Osteocyte (in vitro differentiated cells): Measurements from ENCODE around the gene LSM12. TPM values are rescaled to one million over a fixed set of nuclear protein-coding genes. Genes with fewer than 3 reads are reported as not detected.

Experiments used
- DNase-seq: peaks from one replicate; pipeline ENCODE4 v3.0.0; 2021; ENCODE audit warnings: mixed read lengths; ENCODE audit not compliant: unreplicated experiment; ENCODE audit errors: extremely low spot score
- H3K27ac Mint-ChIP-seq: one replicate; pipeline ENCODE4 v1.8.0; 2021; ENCODE audit warnings: mild to moderate bottlenecking, mixed read lengths; ENCODE audit not compliant: unreplicated experiment
- H3K27me3 Mint-ChIP-seq: one replicate; pipeline ENCODE4 v1.8.0; 2021; ENCODE audit warnings: mixed read lengths; ENCODE audit not compliant: unreplicated experiment
- H3K36me3 Mint-ChIP-seq: one replicate; pipeline ENCODE4 v1.8.0; 2021; ENCODE audit warnings: mixed read lengths; ENCODE audit not compliant: unreplicated experiment
- H3K4me1 Mint-ChIP-seq: one replicate; pipeline ENCODE4 v1.8.0; 2021; ENCODE audit warnings: mixed read lengths; ENCODE audit not compliant: unreplicated experiment
- H3K4me3 Mint-ChIP-seq: one replicate; pipeline ENCODE4 v1.8.0; 2021; ENCODE audit warnings: mild to moderate bottlenecking, moderate library complexity, mixed read lengths; ENCODE audit not compliant: unreplicated experiment
- H3K9me3 Mint-ChIP-seq: one replicate; pipeline ENCODE4 v1.8.0; 2021; ENCODE audit warnings: mixed read lengths; ENCODE audit not compliant: unreplicated experiment
- CTCF ChIP-seq: fragments of 200-600 bp; sonication (generic); IDR thresholded peaks from 2 replicates; pipeline ENCODE4 v1.5.0; 2021; ENCODE audit warnings: antibody characterized with exemption, mild to moderate bottlenecking, moderate library complexity
- total RNA-seq: library from RNA; stranded (reverse); gene quantifications from 2 replicates; pipeline ENCODE4 v1.2.1, GENCODE V29; 2021

LSM12 gene
- total RNA-seq, 1 donor from 2014 or later: 49.5 TPM

DNA sequence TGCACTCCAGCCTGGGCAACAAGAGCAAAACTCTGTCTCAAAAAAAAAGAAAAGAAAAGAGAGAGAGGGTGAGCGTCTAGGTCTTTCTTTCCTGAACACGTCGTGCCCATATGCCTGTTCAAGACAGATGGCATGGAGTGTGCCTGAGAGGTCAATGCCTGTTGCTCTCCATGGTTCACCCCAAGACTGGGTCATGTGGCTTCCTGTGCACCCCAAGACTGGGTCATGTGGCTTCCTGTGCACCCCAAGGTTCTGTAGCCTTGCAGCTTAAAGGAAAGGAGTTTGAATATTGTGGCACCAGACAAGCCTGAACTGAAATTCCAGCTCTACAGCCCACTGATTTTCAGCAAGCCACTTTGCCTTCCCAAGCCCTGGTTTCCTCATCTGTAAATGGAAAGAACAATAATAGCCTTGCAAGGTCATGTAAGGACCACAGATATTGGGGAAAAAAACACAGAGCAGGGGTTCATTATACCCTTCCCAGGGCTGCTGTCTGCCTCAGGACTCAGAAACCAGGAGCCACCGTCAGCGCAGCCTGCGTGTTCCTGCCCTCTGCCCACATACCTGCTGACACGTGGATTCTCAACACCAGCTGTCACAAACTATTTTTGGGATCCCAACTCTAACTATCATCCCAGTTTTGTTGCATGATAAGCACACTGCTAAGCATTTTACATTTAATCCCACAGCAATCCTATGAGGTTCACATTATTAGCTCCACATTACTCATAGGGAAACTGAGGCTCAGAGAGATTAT lies 80.1 kb downstream of the LSM12 start:
- peaks cover 4% of the 10 kb centered on the region for H3K4me1 Mint-ChIP-seq
- H3K9me3 Mint-ChIP-seq: no peaks in the 10 kb centered on the region
- no peak for DNase-seq
- TF ChIP-seq CTCF: no peak
- no peak overlapping the region for H3K4me3 Mint-ChIP-seq
- no peak overlapping the region for H3K27ac Mint-ChIP-seq
- no peaks in the 10 kb centered on the region for H3K36me3 Mint-ChIP-seq
- H3K27me3 Mint-ChIP-seq: peaks cover 47% of the 10 kb centered on the region

DNA sequence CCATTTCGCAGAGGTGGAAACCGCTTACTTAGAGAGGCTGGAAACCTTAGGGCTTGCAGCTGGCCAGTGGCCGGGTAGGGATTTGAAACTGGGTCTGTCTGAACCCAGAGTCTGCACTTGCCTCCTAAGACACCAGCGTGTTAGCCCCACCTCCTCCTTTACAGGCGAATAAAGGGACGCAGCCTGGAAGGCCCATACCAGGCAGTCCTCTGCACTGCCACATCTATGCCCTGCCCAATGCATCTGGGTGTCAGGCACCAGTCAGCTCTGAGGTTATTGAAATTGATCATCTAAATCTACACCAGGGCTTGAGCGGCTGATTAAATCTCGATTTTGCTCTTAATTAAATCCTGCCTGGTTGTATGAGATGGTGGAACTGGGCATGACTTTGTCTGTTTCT lies 82.0 kb downstream of the LSM12 start:
- H3K27me3 Mint-ChIP-seq: peaks cover 63% of the 10 kb centered on the region
- no peak for DNase-seq
- no peak overlapping the region for H3K27ac Mint-ChIP-seq
- H3K4me1 Mint-ChIP-seq: peaks cover 4% of the 10 kb centered on the region
- H3K4me3 Mint-ChIP-seq: peak overlapping the region; percentile 55
- no peak for TF ChIP-seq CTCF
- no peaks in the 10 kb centered on the region for H3K9me3 Mint-ChIP-seq
- H3K36me3 Mint-ChIP-seq: no peaks in the 10 kb centered on the region

Other genes with a start within 250 kb of the LSM12 start
- 5.9 and 6.1 TPM in 2 replicates for gene MPP3, start 233.5 kb downstream of the LSM12 start, total RNA-seq
- gene CD300LG, start 219.5 kb downstream of the LSM12 start, total RNA-seq: not detected in 2 replicates
- 3.5 and 4.4 TPM in 2 replicates for gene MPP2, start 159.1 kb downstream of the LSM12 start, total RNA-seq
- gene PPY, start 124.2 kb downstream of the LSM12 start, total RNA-seq: not detected in 2 replicates
- gene PYY, start 112.7 kb downstream of the LSM12 start, total RNA-seq: not detected in 2 replicates
- 0.29 and 0.78 TPM in 2 replicates for gene NAGS, start 62.0 kb downstream of the LSM12 start, total RNA-seq
- gene TMEM101, start 51.7 kb downstream of the LSM12 start, total RNA-seq: 21.7 and 23.6 TPM in 2 replicates
- 60.3 TPM in 2 replicates for gene G6PC3, start 4.1 kb upstream of the LSM12 start, total RNA-seq
- gene HDAC5, start 57.0 kb upstream of the LSM12 start, total RNA-seq: 42.0 and 44.4 TPM in 2 replicates
- 2.2 and 2.3 TPM in 2 replicates for gene HROB, start 75.3 kb upstream of the LSM12 start, total RNA-seq
- gene ASB16, start 104.0 kb upstream of the LSM12 start, total RNA-seq: not detected in 2 replicates
- gene TMUB2, start 120.3 kb upstream of the LSM12 start, total RNA-seq: 39.3 and 41.3 TPM in 2 replicates
- 86.2 and 89.0 TPM in 2 replicates for gene ATXN7L3, start 133.2 kb upstream of the LSM12 start, total RNA-seq
- 96.9 and 99.0 TPM in 2 replicates for gene UBTF, start 153.0 kb upstream of the LSM12 start, total RNA-seq
- gene SLC4A1, start 201.5 kb upstream of the LSM12 start, total RNA-seq: not detected in 2 replicates
- gene RUNDC3A, start 241.9 kb upstream of the LSM12 start, total RNA-seq: 0.38 and 0.60 TPM in 2 replicates